KMS-11 (cell line): ENCODE results near the gene ARFGEF3.

ENCODE experiments used
- H2AFZ ChIP-seq: fragments of 200-600 bp; sonication (generic); 2 replicates; pipeline ENCODE4 v1.6.1; 2016; ENCODE audit warnings: antibody characterized with exemption, mixed run types, low read depth
- H3K27ac ChIP-seq: fragments of 200-600 bp; sonication (generic); 2 replicates; pipeline ENCODE4 v1.6.1; 2016; ENCODE audit warnings: mild to moderate bottlenecking, mixed run types
- H3K27me3 ChIP-seq: fragments of 200-600 bp; sonication (generic); 2 replicates; pipeline ENCODE4 v1.6.1; 2017; ENCODE audit warnings: mild to moderate bottlenecking, low read depth, mixed run types, moderate library complexity; ENCODE audit not compliant: insufficient read depth
- H3K36me3 ChIP-seq: fragments of 200-600 bp; sonication (generic); 2 replicates; pipeline ENCODE4 v1.6.1; 2017; ENCODE audit warnings: mild to moderate bottlenecking, mixed run types; ENCODE audit not compliant: insufficient read depth
- H3K4me1 ChIP-seq: fragments of 200-600 bp; sonication (generic); 2 replicates; pipeline ENCODE4 v1.6.1; 2016; ENCODE audit warnings: mild to moderate bottlenecking, low read depth, mixed run types; ENCODE audit not compliant: poor library complexity, severe bottlenecking
- H3K4me2 ChIP-seq: fragments of 200-600 bp; sonication (generic); 2 replicates; pipeline ENCODE4 v1.7.0; 2016; ENCODE audit warnings: mild to moderate bottlenecking, mixed run types
- H3K4me3 ChIP-seq: fragments of 200-600 bp; sonication (generic); IDR thresholded peaks from 2 replicates; pipeline ENCODE4 v1.6.1; 2017; ENCODE audit warnings: low read depth, low read length, mixed read lengths; ENCODE audit not compliant: insufficient read depth
- H3K79me2 ChIP-seq: fragments of 200-600 bp; sonication (generic); 2 replicates; pipeline ENCODE4 v1.6.1; 2016; ENCODE audit warnings: low read depth, mixed run types; ENCODE audit not compliant: insufficient read depth
- H3K9ac ChIP-seq: fragments of 200-600 bp; sonication (generic); 2 replicates; pipeline ENCODE4 v1.6.1; 2016; ENCODE audit warnings: mild to moderate bottlenecking, mixed run types
- H4K20me1 ChIP-seq: fragments of 200-600 bp; sonication (generic); 2 replicates; pipeline ENCODE4 v1.6.1; 2016; ENCODE audit warnings: mild to moderate bottlenecking, mixed run types; ENCODE audit not compliant: insufficient read depth
- CTCF ChIP-seq: fragments of 200-600 bp; sonication (generic); conservative IDR thresholded peaks from 2 replicates; pipeline ENCODE4 v1.6.1; 2017; ENCODE audit warnings: low read depth, mild to moderate bottlenecking, antibody characterized with exemption, low read length, moderate library complexity, mixed read lengths

Gene ARFGEF3

GRCh38 chr6:138377042-138377441 lies 215.3 kb downstream of the ARFGEF3 start:
- H3K79me2 ChIP-seq: no peaks in the 10 kb centered on the region
- H3K9ac ChIP-seq: no peak overlapping the region
- no peak overlapping the region for H3K27ac ChIP-seq
- no peaks in the 10 kb centered on the region for H3K36me3 ChIP-seq
- H4K20me1 ChIP-seq: no peaks in the 10 kb centered on the region
- no peak overlapping the region for H3K4me2 ChIP-seq
- H3K4me3 ChIP-seq: no peak overlapping the region
- H2AFZ ChIP-seq: no peak overlapping the region
- no peaks in the 10 kb centered on the region for H3K27me3 ChIP-seq
- no peak for TF ChIP-seq CTCF
- no peaks in the 10 kb centered on the region for H3K4me1 ChIP-seq

- Histone ChIP-seq H3K4me1 (no peaks in the 10 kb centered on the region), H3K4me3 (no peak within 1 kb of the TSS), H4K20me1 (no peaks in the 10 kb centered on the region), H2AFZ (no peak within 1 kb of the TSS), H3K9ac (no peak within 1 kb of the TSS), H3K27me3 (no peaks in the 10 kb centered on the region), H3K79me2 (no peaks in the 10 kb centered on the region), H3K27ac (no peak within 1 kb of the TSS), H3K4me2 (no peak within 1 kb of the TSS), H3K36me3 (no peaks in the 10 kb centered on the region)
- no peak for TF ChIP-seq CTCF
These were observed 216.1 kb downstream of the ARFGEF3 start, which contains the start of gene SMIM28 for GRCh38 chr6:138377844-138378243. TSS of gene SMIM28 (plus strand) at chr6:138377905. CDS start at chr6:138378073, 168 bp downstream.

DNA sequence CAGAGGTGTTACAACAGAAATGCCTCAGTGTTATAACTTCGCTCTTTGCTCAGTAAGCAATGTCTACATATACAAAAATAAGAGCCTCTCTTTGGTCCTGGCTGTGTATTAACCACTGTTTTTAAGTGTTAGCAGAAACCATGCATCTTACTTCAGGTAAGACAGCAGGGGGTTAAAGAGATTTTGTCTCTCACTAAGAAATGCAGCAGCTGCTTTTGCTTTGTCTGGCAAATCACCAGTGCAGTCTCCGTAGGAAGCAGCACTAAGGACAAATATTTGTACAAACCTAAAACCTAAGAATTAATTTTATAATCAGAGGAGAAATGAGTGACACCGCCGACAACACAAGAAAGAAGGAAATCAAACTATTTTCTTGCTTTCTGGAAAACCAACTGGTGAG lies 216.7 kb downstream of the ARFGEF3 start:
- Histone ChIP-seq H3K9ac (no peak overlapping the region), H3K4me1 (no peaks in the 10 kb centered on the region), H3K4me3 (no peak overlapping the region), H2AFZ (no peak overlapping the region), H4K20me1 (no peaks in the 10 kb centered on the region), H3K27ac (no peak overlapping the region), H3K27me3 (no peaks in the 10 kb centered on the region), H3K36me3 (no peaks in the 10 kb centered on the region), H3K79me2 (no peaks in the 10 kb centered on the region), H3K4me2 (no peak overlapping the region)
- TF ChIP-seq CTCF: no peak

DNA sequence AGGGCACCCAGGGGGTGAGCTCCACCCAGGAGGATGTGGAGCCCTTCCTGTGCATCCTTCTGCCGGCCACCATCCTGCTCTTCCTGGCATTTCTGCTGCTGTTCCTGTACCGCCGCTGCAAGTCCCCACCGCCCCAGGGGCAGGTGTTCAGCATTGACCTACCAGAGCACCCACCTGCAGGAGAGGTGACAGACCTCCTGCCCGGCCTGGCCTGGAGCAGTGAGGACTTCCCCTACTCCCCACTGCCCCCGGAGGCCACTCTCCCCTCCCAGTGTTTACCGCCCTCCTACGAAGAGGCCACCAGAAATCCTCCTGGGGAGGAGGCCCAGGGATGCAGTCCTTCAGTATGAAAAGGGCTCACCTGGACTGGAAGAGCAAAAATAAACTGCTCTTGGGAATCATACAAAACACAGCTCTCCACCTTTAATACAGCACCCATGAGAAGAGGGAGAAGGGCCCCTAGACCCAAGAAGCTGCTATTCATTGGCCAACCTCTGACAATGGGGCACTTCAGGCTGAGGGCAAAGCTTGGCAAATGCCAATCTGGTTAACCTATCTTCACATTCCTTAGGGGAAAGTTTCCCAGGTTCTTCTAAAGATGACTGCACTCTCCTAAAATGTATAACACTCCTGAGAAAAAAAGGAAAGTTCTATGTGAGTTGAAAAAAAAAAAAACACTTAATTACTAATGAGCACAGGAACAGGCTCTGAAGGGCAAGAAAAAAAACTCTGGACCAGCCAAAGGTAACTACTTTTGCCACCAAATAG lies 220.9 kb downstream of the ARFGEF3 start:
- H3K27me3 ChIP-seq: no peaks in the 10 kb centered on the region
- H3K4me1 ChIP-seq: no peaks in the 10 kb centered on the region
- no peak for TF ChIP-seq CTCF
- H3K79me2 ChIP-seq: no peaks in the 10 kb centered on the region
- H3K27ac ChIP-seq: no peak overlapping the region
- H3K36me3 ChIP-seq: no peaks in the 10 kb centered on the region
- no peak overlapping the region for H3K4me3 ChIP-seq
- H2AFZ ChIP-seq: no peak overlapping the region
- H4K20me1 ChIP-seq: no peaks in the 10 kb centered on the region
- no peak overlapping the region for H3K9ac ChIP-seq
- H3K4me2 ChIP-seq: no peak overlapping the region
